ENCODE results near the gene ENHO.

Gene ENHO

DNA sequence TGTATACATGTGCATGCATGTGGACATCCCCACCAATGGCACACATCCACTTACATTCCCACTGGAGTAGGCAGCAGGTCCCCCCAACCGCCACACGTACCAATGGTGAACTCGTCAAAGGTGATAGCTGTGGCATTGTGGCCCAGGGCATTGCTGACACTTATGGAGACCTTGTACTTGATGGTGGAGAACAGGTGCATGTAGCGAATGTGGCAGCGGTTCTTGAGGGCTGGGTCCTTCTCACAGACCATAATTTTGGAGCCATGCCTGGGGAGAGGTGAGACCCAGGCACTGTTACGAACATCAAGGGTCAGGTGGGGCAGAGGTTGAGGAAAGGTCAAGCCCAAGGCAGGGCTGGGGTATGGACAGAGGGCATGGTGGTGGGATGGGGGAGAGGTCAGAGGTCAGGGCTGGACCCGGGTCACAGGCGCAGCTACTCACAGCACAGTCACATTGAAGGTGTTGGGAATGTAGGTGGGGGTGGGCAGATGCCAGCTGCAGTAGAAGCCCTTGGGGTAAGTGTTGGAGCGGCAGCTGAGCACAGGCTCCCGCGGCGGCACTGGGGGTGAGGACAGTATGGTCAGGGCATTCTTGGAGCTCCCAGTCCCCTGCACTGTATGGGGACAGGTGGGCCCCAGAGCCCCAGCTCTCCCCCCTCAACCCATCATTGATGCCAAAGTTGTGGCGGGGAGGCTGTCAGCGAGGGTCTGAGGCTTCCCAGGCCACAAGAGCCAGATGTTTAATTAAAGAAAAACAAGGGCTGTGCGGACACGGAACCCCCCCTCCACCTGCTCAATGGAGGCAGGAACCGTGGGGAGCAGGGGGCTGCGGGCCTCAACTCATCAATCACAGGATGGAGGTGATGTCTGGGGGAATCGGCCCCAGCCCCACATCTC, 34.9 kb upstream of the ENHO start:
- in situ Hi-C loops (cut with HindIII; ENCODE audit: low sequenced_read_pairs): no loop called here
- no peak for DNase-seq (ENCODE audit: low read depth)
- H3K4me3 ChIP-seq (ENCODE audit: low read depth, low read length): no peak overlapping the region
- TF ChIP-seq, protein P1, sequence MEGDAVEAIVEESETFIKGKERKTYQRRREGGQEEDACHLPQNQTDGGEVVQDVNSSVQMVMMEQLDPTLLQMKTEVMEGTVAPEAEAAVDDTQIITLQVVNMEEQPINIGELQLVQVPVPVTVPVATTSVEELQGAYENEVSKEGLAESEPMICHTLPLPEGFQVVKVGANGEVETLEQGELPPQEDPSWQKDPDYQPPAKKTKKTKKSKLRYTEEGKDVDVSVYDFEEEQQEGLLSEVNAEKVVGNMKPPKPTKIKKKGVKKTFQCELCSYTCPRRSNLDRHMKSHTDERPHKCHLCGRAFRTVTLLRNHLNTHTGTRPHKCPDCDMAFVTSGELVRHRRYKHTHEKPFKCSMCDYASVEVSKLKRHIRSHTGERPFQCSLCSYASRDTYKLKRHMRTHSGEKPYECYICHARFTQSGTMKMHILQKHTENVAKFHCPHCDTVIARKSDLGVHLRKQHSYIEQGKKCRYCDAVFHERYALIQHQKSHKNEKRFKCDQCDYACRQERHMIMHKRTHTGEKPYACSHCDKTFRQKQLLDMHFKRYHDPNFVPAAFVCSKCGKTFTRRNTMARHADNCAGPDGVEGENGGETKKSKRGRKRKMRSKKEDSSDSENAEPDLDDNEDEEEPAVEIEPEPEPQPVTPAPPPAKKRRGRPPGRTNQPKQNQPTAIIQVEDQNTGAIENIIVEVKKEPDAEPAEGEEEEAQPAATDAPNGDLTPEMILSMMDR (IDR thresholded peaks at IDR 0.05; ENCODE audit: low read depth, low read length, missing control alignments): no peak

DNA sequence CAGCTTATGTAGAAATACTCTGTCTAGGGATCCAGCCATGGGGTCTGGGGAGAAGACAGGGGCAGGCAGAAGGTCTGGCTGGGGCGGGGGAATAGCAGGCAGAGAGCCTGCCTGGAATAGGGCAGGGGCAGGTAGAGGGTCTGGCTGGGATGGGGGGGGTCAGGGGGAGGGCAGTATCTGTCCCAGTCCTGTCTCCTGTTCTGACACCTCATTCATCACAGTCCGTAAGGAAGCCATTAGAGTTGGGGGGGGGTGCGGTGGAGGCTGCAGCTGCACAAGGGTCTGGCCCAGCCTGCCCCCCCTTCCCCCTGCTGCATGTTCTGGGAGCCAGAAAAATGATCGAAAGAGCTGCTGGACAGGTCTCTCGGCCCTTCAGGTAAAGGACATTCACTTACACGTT, 34.2 kb upstream of the ENHO start:
- no peak for DNase-seq (ENCODE audit: low read depth)
- in situ Hi-C loops (cut with HindIII; ENCODE audit: low sequenced_read_pairs): no loop called here
- TF ChIP-seq, protein P1 (IDR thresholded peaks at IDR 0.05; ENCODE audit: low read depth, low read length, missing control alignments): no peak
- no peak overlapping the region for H3K4me3 ChIP-seq (ENCODE audit: low read depth, low read length)

DNA sequence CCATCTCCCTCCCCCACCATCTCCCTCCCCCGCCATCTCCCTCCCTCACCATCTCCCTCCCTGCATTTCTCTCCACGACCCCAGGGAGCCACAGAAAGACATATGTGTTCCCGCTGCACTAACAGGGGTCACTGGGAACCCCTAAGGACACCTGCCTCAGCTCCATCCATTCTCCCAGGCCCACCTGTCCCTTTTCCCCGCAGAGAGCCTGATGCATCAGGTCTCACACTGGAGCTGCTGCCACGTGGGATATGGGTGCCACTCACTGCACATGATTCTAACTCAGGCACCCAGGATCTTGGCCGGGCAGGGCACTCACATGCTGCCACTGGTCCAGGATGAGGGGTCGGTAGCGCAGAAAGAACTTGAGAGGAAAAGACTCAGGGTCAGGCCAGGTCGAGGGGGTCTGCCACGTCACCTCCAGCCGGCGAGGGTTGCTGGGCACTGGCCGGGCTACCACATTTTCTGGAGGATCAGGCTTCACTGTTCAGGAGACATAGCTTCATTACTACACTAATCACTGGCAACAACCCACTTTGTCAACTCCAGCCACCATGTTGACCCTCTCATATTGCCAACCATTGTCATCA, 33.2 kb upstream of the ENHO start:
- H3K4me3 ChIP-seq (ENCODE audit: low read depth, low read length): no peak overlapping the region
- TF ChIP-seq, protein P1 (IDR thresholded peaks at IDR 0.05; ENCODE audit: low read depth, low read length, missing control alignments): no peak
- no peak for DNase-seq (ENCODE audit: low read depth)
- in situ Hi-C loops (cut with HindIII; ENCODE audit: low sequenced_read_pairs): no loop called here

DNA sequence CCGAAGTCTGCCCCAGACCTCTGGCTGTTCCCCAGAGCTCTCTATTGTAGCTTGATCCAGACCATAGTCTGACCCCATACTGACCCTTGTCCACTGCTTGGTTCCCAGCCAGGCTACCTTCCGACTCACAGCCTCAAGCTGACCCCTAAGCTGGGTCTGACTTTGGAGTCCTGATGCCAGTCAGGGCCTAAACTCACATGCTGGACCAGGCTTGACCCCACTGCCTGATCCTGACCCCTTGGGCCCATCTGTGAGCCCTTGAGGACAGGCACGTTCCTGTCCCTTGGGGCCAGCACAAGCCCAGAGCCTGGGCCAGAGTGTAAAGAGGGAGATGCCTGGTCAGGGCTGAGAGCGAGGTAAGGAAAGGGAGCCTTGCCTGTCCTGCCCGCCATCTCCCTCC, 32.7 kb upstream of the ENHO start:
- no peak overlapping the region for H3K4me3 ChIP-seq (ENCODE audit: low read depth, low read length)
- in situ Hi-C loops (cut with HindIII; ENCODE audit: low sequenced_read_pairs): no loop called here
- no peak for DNase-seq (ENCODE audit: low read depth)
- TF ChIP-seq, protein P1 (IDR thresholded peaks at IDR 0.05; ENCODE audit: low read depth, low read length, missing control alignments): no peak

DNA sequence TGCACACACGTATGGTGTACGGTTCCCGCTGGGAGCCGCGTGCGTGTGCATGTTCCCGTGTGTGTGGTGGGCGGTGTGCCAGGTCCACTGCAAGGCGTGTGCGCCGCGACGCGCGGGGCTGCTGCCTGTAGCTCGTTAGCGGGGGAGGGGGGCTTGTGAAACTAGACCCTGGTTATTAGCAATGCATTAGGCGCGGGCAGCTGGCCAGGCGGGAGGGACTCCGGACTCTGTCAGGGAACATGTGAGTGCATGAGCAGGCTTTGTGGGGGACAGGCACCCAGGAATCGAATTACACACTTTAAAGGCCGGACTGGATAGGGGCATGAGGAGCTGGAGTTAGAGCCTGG, 32.2 kb upstream of the ENHO start:
- in situ Hi-C loops (cut with HindIII; ENCODE audit: low sequenced_read_pairs): no loop called here
- TF ChIP-seq, protein P1 (IDR thresholded peaks at IDR 0.05; ENCODE audit: low read depth, low read length, missing control alignments): no peak
- no peak for DNase-seq (ENCODE audit: low read depth)
- H3K4me3 ChIP-seq (ENCODE audit: low read depth, low read length): no peak overlapping the region

DNA sequence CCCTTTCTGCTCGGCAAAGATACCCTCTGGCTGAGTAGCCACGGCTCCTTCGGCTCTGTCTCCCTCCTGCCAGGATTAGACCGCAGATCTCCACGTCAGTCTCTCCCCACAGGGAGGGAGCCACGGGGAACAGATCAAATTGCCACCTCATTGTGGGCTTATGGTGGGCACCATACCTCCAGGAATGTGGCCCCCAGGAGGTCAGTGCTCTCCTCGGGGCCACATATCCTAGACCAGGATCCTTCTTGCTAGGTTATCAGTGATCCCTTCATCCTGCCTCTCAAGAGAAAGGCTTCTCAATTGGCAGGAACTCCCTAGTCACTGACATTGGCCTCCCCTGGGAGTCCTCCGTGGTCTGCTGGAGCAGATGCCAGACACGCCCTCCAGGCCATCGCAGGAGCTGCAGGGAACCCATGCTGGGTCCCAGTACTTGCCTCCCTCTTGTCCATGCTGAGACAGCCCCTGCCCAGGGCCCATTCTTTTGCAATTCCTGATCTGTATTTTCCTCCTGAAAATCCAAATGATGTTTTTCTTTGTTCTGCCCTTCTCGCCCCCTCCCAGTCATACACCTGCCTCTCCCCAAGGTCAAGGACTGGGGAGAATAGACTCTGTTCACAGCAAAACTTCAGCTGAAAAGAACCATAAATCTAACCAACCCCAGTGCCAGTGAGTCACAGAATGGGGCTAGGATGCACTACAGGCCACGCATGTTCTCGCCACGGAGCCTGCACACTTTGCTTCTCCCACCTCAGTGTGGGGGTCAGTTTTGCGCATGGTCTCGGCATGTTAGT, 31.6 kb upstream of the ENHO start:
- TF ChIP-seq, protein P1 (IDR thresholded peaks at IDR 0.05; ENCODE audit: low read depth, low read length, missing control alignments): no peak
- in situ Hi-C loops (cut with HindIII; ENCODE audit: low sequenced_read_pairs): no loop called here

More for the DNA sequence above, 31.6 kb upstream of the ENHO start:
- no peak for DNase-seq (ENCODE audit: low read depth)
- H3K4me3 ChIP-seq (ENCODE audit: low read depth, low read length): no peak overlapping the region
